Measurements from ENCODE around the gene TMED7. TPM values are rescaled to one million over a fixed set of nuclear protein-coding genes. Genes with fewer than 3 reads are reported as not detected.

The TMED7 gene
- total RNA-seq, 1 donor from 2014 or later = 76.5 TPM

DNA sequence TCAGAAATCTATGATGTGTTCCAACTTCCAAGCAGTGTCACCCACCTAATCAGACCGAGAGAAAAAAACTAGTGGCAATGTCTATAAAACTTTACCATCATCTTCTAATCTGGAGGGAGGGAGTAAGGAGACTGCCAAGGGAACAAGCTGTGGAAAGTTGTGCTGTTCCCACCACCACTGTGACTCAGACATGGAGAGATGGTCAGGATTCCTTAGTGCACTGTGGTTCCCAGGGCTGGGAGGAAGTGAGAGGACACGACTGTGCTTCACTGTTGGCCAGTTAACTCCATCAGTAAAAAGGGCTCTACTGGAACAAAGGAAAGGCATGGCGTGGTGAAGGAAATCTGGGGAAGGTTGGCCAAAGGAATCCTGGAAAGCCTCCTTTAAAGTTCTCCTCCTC is 42.4 kb downstream of the TMED7 start:
- peak in 1 of 2 donors; percentile 92 for DNase-seq (ENCODE audit: low read depth in 2 of 2)

DNA sequence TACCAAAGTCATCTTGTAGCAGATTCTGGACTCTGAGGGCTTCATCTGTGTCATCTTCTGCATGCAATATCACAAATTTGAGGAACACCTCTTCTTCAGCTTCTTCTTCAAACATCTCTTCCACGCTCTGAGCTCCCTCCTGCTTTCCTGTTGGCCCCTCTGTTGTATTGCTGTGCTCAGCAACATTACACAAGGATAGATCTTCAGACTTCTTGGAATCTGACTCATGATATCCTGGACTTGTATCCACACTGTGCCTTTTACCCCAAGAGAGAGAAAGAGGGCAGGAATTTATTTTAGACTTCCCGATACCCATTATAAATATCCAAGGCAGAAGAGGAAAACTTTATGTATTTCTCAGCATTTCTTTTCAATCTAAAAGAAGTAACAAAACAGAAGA is 44.9 kb downstream of the TMED7 start:
- DNase-seq (ENCODE audit: low read depth in 2 of 2) = no peak

DNA sequence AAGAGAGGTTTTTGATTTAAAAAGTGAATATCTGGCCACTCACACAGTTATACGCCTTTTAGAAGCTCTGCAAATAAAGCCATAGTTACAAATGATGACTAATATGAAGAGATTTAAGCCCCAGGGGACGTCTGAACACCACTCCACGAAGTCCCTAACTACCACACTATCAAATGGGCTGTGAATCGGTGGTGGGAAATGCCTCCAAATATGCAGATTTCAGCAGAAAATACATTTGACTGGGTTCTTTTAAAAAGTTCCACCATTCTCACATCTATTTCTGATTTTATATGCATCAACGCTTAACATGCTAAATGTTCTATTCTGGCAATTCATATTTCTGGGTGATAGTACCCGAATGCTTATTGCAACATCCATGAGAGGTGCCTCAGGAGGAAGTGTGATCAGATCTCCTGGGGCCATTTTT is 46.1 kb downstream of the TMED7 start:
- no peak for DNase-seq (ENCODE audit: low read depth in 2 of 2)

DNA sequence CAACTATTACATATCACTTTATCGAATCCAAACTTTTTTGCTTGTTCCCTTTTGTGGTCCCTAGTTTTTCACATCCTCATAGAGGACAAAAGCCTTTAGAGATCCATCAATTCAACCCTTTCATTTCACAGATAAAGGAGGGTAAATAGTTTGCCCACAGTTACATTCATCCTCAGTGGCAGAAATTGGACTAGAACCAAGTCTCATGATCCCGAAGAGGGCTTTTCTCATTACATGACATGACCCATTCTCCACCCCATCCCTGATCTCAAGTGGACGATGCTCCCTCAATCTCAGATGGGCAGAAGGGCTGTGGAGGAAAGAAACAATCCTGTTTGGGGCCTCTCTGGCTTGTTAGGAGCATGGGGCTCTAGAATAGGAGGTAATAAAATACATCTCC is 46.6 kb downstream of the TMED7 start:
- DNase-seq (ENCODE audit: low read depth in 2 of 2) = no peak

DNA sequence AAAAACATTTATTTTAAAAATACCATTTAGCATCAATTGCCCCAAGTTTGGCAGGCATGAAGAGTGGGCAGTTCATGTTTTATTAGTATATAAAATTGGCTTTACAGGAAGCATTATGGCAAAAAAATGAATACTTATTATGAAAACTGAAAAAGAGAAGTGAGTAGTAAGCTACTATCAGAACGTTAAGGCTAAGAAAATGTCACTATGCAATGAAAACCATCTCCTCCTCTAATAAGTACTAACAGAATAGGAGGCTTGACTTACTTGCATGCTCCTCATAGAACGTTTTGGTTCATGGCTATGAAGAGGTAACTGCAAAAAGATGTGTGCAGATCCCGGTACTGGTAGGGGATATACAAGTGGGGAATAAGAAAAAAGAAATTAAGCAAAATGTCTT is 47.2 kb downstream of the TMED7 start:
- DNase-seq (ENCODE audit: low read depth in 2 of 2) = no peak

DNA sequence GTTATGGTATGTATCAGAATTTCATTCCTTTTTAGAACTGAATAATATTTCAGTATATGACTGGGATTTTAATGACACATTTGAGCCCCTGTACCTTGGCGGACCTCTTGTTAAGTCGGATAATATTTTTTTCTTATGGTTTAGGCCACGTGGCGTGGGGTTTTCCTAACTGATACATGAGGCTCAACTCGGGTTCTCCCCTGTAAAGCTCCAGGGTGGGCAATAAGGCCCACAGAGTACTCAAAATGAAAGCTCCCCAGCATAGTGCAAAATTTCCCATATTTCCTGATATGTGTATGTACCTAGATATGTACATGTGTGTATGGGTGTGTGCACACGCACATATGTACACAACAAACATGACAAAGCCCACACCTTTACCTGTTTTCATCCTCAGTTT is 48.1 kb downstream of the TMED7 start:
- no peak for DNase-seq (ENCODE audit: low read depth in 2 of 2)

GRCh38 chr5:115577329-115577728 is 48.5 kb downstream of the TMED7 start:
- DNase-seq (ENCODE audit: low read depth in 2 of 2) = no peak

DNA sequence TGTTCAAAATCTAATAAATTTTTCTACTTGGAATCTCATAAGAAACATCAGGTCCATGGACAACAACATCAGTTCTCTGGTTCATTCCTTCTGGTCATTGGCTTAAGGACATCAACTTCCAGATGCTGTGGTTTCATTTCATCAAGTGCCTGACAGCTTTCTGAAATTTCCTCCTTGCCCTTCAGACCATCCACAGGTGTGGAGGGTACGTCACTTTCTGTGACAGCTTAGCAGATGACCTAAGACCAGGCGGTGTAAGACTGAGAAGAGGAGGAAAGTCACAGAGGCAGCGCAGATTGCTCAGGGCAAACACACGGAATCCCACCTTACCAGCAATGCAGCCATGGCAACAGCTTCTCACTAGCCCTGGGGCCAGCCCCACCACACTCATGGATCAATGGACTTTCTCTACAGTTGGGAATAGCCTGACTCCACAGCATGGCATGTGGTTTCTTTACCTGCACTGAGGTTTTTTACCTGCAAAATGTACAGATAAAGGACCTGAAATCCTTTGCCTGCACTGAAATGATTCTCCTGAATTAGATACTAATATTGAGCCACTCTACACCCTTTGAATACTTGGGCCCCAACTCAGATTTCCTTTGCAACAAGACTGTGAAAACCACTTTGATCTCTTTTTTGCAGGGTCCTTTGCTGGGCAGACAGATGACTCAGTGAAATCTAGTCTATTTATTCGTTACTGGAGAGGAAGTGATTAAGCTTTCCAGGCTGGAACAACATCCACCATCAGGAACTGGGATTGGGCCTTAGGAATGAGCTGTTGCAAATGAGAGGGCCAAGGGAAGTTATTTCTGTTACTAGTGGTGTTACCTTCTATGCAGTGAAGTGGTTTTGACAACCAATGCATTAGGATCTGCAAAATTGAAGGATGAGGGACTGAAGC is 50.4 kb downstream of the TMED7 start:
- peak; percentile 67 to 97 for DNase-seq (ENCODE audit: low read depth in 2 of 2)

GRCh38 chr5:115573133-115573532 is 52.7 kb downstream of the TMED7 start:
- DNase-seq (ENCODE audit: low read depth in 2 of 2) = peak in 1 of 2 donors; percentile 46

DNA sequence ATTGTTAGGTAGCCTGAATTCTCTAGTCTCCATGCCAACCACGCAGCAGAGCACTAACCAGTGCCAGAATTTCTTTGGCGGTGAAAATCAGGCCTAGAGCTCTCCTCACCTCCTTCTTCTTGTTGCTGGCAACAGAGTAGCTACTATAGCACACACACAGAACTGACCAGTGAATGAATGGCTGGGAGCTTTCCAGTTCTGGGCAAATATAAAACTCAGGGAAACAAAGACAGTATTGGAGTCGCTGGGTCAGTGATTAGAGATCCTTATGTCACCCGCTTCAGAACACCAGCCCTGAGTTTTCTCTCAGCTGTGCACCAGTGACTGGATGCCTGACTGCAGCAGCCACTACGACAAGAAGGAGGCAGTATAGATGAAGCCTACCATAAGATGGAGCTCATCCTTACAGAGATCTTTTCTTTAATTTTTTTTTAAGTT is 54.4 kb downstream of the TMED7 start:
- DNase-seq (ENCODE audit: low read depth in 2 of 2) = peak in 1 of 2 donors; percentile 74

DNA sequence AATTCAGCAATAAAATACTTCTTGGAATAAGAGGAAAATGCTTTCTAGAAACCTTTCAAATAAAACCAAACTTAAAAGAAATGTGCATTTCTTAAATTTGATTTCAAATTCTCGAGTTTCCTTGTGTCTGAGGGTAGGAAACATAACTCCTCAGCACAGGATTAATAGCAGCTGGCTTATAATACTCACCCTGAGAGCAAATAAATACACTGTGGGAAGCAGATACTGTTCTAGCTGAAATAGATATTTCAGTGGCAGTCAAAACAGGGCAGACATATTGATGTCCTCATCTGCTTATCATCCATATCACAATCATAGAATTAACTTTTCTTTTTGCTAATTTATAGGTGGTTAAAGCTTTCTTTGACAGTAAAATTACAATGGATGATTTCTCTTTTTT is 57.2 kb downstream of the TMED7 start:
- no peak for DNase-seq (ENCODE audit: low read depth in 2 of 2)

DNA sequence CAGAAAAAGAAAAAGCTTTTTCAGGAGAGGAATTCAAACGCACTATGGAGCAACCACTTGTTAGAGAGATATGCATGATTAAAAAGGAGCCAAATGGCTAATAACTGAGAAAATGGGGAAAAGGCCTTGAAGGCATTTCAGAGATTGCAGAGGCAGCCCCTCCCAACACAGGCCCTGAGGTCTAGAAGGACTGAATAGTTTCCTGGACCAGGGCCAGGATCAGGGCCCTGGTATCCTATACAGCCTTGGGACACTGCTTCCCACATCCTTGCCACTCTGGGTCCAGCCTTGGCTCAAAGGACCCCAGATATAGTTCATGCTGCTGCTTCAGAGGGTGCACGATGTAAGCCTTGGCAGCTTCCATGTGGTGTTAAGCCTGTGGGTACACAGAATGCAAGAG is 60.6 kb downstream of the TMED7 start:
- DNase-seq (ENCODE audit: low read depth in 2 of 2) = no peak

Other genes with a start within 250 kb of the TMED7 start
- 10.9 and 12.5 TPM in 2 replicates for gene FEM1C, start 81.3 kb downstream of the TMED7 start, total RNA-seq
- 0.13 and 0.25 TPM in 2 replicates for gene TICAM2, start 23.6 kb downstream of the TMED7 start, total RNA-seq
- 1.6 and 3.6 TPM in 2 replicates for gene CDO1, start 190.6 kb upstream of the TMED7 start, total RNA-seq
- gene ATG12, start 215.5 kb upstream of the TMED7 start, total RNA-seq = 19.9 and 34.3 TPM in 2 replicates
- gene AP3S1, start 215.9 kb upstream of the TMED7 start, total RNA-seq = 50.3 and 61.9 TPM in 2 replicates

Data from dermis microvascular lymphatic vessel endothelial cell (primary cell).